ENCODE data around the gene ZNF532.

DNA sequence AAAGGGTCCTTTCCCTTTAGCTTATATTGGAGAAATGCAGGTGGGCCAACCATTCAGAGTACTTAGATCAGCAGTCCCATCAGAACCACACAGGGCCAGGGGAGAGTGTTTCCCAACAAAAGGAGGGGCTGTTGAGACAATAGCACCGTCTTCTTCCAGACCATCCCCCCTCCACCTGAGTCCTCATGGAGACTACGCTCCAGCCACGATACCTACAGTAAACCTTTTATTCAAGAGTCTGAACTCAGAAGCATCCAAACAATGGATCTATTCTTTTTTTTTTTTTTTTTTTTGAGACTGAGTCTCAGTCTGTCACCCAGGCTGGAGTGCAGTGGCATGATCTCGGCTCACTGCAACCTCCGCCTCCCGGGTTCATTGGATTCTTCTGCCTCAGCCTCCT is 25.7 kb upstream of the ZNF532 start:
- TF ChIP-seq MYC (IDR thresholded peaks at IDR 0.05; ENCODE audit: low read depth, low read length) (no peak), POLR2A (IDR thresholded peaks at IDR 0.05; ENCODE audit: low read depth, low read length) (no peak), POLR2AphosphoS5 (IDR thresholded peaks at IDR 0.05; ENCODE audit: insufficient read depth, low read depth, low read length) (no peak), JUN (IDR thresholded peaks at IDR 0.05; ENCODE audit: borderline replicate concordance, insufficient read depth, insufficient read length, low read depth) (no peak), EZH2 (IDR thresholded peaks at IDR 0.05; ENCODE audit: borderline replicate concordance, low read depth, low read length, severe bottlenecking) (no peak), FOS (IDR thresholded peaks at IDR 0.05; ENCODE audit: borderline replicate concordance, insufficient read depth, low read length) (no peak)
- TF ChIP-seq, protein P1, sequence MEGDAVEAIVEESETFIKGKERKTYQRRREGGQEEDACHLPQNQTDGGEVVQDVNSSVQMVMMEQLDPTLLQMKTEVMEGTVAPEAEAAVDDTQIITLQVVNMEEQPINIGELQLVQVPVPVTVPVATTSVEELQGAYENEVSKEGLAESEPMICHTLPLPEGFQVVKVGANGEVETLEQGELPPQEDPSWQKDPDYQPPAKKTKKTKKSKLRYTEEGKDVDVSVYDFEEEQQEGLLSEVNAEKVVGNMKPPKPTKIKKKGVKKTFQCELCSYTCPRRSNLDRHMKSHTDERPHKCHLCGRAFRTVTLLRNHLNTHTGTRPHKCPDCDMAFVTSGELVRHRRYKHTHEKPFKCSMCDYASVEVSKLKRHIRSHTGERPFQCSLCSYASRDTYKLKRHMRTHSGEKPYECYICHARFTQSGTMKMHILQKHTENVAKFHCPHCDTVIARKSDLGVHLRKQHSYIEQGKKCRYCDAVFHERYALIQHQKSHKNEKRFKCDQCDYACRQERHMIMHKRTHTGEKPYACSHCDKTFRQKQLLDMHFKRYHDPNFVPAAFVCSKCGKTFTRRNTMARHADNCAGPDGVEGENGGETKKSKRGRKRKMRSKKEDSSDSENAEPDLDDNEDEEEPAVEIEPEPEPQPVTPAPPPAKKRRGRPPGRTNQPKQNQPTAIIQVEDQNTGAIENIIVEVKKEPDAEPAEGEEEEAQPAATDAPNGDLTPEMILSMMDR (IDR thresholded peaks at IDR 0.05; ENCODE audit: extremely low read depth in 1 of 2, insufficient read depth in 1 of 2, low read depth in 1 of 2, low read length in 2 of 2) = no peak
- TF ChIP-seq, protein P2, sequence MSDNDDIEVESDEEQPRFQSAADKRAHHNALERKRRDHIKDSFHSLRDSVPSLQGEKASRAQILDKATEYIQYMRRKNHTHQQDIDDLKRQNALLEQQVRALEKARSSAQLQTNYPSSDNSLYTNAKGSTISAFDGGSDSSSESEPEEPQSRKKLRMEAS (IDR thresholded peaks at IDR 0.05; ENCODE audit: insufficient read depth, insufficient read length) = no peak
